Stimulated activated effector memory CD8-positive, alpha-beta T cell treated with anti-CD3 and anti-CD28 coated beads, Interleukin-12 subunit alpha, Interleukin-12 subunit beta, amount 100 ng/mL, for 72 hours (primary cell): ENCODE measurements around the gene FAF1.

Experiments
- ATAC-seq: fragments of 150-1000 bp; cut with Tn5 transposase; 2 replicates; pipeline ENCODE4 v1.10.0; 2021
- DNase-seq, 2 donors: peaks; one replicate each; pipeline ENCODE4 v3.0.0; 2021 to 2022; ENCODE audit warnings: low spot score in 2 of 2
- H3K27ac Mint-ChIP-seq: one replicate; pipeline ENCODE4 v1.8.0; 2022; ENCODE audit warnings: mild to moderate bottlenecking, mixed read lengths
- H3K36me3 Mint-ChIP-seq: one replicate; pipeline ENCODE4 v1.8.0; 2022; ENCODE audit warnings: mild to moderate bottlenecking, mixed read lengths
- H3K4me1 Mint-ChIP-seq: one replicate; pipeline ENCODE4 v1.8.0; 2022; ENCODE audit warnings: mixed read lengths
- H3K4me3 Mint-ChIP-seq: one replicate; pipeline ENCODE4 v1.8.0; 2022; ENCODE audit warnings: mild to moderate bottlenecking, mixed read lengths
- H3K9me3 Mint-ChIP-seq: one replicate; pipeline ENCODE4 v1.8.0; 2022; ENCODE audit warnings: mixed read lengths

FAF1 gene

DNA sequence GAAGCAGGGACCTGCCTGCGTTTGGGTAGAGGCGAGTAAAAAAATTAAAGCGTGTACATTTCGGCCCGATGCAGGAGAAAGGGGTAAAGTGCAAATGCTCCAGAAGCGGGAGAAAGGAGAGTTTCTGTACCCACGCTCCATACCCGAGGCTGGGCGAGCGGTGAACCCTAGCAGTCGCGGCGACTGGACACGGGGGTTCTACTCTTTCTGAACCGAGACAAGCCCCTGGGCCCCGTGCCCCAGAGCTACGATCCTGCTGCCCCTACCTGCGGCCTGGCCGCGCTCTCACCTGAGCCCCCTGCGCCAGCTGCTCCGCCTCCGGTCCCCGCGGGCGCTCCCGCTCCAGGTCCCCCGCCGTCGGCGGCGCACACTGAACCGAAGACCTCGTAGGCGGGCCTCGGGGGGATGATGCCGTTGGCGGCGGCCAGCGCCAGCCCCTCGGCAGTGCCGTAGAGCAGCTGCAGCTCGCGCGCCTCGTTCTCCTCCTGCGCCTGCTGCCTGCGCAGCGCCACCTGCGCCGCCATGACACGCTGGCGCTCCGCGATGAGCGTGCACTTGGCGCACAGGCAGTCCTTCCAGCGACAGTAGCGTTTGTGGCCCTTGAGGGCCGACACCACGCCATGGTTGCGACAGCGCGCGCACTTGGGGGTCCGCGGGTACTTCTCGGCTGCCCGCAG, 539.2 kb downstream of the FAF1 start:
- Mint-ChIP-seq H3K4me3 (peak overlapping the region; percentile 40), H3K4me1 (peaks cover 71% of the 10 kb centered on the region), H3K9me3 (no peaks in the 10 kb centered on the region), H3K36me3 (peaks cover 28% of the 10 kb centered on the region), H3K27ac (no peak overlapping the region)
- DNase-seq (peak in 1 of 2 donors; percentile 56), ATAC-seq (peak; percentile 6)

DNA sequence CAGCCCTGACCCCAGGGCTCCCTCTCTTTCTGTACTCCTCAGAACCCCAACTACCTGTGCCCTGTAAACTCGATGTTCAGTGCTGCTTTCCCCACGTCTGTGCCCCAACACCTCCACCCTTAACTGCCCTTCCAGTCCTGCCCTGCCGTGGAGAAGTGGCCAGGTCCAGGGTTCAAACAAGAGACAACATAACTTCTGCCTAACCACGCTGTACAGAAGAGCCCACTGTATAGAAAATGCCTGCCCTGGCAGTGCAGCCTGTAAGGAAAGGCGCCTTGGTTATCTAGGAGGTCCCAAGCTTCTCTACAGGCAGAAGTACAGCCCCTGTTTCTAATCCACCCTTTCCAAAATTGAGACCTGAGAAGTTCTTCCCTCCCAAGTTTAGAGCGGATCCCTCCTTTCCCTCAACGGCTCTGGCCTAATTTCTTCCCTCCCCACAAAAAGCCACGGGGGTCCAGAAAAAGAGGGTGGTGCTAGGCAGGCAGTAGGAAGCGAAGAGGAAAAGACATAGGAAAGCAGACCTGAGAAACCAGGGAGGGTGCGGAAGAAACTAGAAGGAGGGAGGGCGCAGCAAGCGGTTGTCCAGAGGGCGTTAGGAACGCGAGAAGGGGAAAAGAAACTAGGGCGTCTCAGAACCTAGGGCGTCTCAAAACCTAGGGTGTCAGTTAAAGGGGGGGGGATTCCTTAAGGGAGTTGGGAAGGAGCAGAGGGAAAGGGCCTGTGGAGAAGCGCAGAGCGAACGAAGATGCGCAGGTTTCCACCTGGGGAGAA, 540.0 kb downstream of the FAF1 start:
- Mint-ChIP-seq H3K4me1 (peaks cover 71% of the 10 kb centered on the region), H3K4me3 (peak overlapping the region; percentile 40), H3K9me3 (no peaks in the 10 kb centered on the region), H3K36me3 (peaks cover 28% of the 10 kb centered on the region), H3K27ac (no peak overlapping the region)
- DNase-seq (peak in 1 of 2 donors; percentile 50), ATAC-seq (no peak)

DNA sequence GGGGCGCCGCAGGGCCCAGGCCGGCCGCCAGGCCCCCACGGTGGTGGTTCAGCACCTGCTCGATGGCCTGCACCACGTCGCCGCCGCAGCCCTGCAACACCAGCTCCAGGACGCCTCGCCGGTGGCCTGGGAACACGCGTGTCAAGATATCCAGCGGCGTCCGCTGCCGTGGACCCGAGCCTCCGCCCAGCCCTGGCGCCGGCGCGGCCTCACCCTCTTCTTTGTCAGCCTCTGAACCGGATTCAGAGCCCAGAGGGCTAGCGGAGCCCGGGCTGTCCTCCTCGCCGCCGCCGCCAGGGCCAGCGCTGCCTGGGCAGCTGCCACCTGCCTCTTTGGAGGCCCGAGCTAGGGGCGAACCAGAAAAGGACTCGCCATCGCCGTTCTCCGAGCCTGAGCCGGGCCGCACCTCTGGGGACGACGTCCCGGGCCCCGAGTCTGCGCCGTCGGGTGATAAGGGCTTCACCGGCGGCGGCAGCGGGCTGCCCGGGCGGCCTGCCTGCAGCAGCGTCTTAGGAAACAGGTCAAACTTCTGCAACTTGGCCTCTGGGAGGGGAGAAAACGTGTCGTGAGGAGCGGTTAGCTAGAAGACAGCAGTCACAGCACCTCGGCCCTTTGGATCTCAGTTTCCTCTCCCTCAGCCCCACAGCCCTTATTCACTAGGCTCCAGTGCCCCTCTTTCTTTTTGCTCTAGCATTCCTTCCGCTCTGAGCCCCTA, 540.7 kb downstream of the FAF1 start:
- no peak overlapping the region for H3K27ac Mint-ChIP-seq
- peaks cover 26% of the 10 kb centered on the region for H3K36me3 Mint-ChIP-seq
- peak overlapping the region; percentile 40 for H3K4me3 Mint-ChIP-seq
- H3K4me1 Mint-ChIP-seq = peaks cover 64% of the 10 kb centered on the region
- no peaks in the 10 kb centered on the region for H3K9me3 Mint-ChIP-seq
- ATAC-seq (no peak), DNase-seq (peak in 1 of 2 donors; percentile 53)

DNA sequence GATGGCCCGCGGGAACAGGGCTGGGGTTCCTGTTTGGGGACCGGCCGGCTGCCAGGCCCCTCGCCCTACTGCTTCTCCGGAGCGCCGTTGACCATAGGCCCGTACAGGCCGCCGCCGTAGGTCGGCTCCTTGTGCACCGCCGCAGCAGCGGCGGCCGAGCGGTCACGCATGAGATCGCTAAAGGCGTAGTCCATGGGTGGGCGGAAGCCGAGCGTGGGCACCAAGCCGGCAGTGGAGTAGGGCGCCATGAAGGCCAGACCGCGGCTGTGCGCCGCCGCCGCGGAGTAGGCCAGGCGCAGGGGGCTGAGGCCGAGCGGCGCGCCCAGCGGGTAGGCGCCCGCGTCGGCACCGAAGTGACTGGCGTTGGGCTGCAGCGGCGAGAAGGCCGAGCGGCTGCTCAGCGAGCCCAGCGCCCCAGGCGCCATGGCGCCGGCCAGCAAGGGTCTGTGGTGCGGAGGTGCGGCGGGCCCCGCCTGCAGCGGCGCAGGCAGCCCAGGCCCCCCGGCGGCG, 541.4 kb downstream of the FAF1 start:
- Mint-ChIP-seq H3K4me3 (peak overlapping the region; percentile 26), H3K27ac (no peak overlapping the region), H3K4me1 (peaks cover 57% of the 10 kb centered on the region), H3K36me3 (peaks cover 19% of the 10 kb centered on the region), H3K9me3 (no peaks in the 10 kb centered on the region)
- ATAC-seq (peak; percentile 17), DNase-seq (peak in 1 of 2 donors; percentile 49)

DNA sequence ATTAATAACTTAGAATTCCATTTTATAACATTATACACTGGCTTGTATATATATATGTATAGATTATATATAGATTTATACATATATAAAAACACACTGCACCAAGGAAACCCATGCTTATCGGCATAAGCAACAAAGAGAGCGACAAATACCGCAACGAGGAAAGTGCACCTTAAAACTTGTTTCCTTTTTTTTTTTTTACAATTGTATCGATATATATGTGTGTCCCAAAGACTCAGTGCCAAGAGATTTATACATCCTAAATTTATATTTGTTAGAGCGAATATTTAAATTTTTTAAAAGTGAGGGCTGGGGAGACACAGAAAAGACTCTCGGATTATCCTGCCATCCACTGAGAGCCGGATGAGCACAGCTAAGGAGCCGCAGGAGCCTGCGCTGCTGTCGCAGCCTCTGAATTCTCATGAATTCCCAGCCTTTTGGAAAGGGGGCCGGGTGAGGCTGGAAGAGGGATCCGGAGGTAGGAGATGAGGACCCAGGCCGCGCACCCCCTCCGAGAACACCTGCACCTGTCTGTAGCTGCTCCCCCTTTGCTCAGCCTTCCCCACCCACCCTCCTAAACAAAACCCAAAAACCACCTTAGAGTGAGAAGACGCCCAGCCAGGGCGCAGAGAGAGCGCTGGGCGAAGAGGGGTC, 542.0 kb downstream of the FAF1 start:
- H3K4me1 Mint-ChIP-seq = peaks cover 51% of the 10 kb centered on the region
- DNase-seq = no peak
- ATAC-seq = no peak
- no peaks in the 10 kb centered on the region for H3K9me3 Mint-ChIP-seq
- peak overlapping the region; percentile 26 for H3K4me3 Mint-ChIP-seq
- H3K27ac Mint-ChIP-seq = no peak overlapping the region
- peaks cover 15% of the 10 kb centered on the region for H3K36me3 Mint-ChIP-seq

DNA sequence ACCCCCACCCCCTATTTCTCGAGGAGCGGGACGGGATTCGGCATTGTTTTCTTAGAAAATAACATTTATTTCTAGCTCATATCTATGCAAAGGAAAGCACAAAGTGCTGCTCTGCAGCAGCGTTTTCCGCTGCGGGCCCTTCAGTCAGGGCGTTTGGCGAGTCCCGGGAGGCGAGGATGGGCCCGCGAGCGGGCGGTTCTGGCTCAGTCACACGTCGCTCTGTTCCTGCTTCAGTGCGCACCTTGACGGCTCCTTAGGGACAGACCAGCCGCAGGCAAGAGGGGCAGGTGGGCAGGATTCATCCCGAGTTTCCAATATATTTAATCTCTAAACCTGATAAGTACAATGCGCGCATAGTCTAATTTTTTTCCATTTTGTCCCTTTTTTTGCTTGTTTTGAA, 542.6 kb downstream of the FAF1 start:
- no peak overlapping the region for H3K4me3 Mint-ChIP-seq
- H3K36me3 Mint-ChIP-seq = peaks cover 15% of the 10 kb centered on the region
- H3K4me1 Mint-ChIP-seq = peaks cover 46% of the 10 kb centered on the region
- ATAC-seq (no peak), DNase-seq (no peak)
- H3K9me3 Mint-ChIP-seq = no peaks in the 10 kb centered on the region
- no peak overlapping the region for H3K27ac Mint-ChIP-seq

DNA sequence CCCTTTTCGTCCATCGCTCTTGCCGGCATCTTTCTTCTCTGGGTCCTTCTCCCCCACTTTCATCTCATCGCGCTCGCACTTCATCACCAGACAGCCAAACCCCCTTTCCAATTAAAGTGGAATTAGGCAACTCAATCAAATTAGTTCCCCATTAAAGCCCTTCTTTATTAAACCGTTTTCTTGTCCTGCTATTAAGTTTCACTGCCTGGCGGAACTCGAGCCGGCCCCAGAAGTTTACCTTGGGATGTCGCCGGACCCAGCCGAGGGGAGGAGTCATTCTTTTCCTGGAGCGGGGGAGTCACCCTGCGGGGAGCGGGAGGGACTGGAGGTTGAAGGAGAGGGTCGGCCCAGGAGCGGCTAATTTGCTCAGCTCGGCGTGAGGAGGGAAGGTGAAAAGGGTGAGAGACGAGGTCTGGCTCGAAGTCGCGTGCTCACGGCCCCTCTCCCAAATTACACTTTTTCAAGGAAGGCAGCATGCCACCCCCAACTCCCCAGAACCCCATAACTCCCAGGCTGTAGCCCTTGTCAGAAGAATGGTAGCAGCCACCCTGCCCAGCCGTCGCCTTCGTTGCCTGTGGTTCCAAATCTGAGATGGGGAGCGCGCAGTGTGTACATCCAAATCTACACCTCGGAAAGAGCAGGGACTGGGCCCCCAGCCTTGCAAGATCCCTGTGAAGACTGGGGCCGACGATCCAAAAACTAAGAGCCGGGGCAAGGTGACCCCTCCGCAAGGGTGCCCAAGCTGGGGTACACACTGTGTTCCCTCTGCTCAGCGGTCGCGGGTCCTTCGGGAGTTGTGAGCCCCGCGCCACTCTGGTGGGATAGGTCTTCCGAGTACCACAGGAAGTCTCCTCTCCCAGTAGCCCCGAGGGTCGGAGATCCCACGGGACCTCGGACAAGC, 543.3 kb downstream of the FAF1 start:
- Mint-ChIP-seq H3K4me3 (peak overlapping the region; percentile 7), H3K36me3 (peaks cover 15% of the 10 kb centered on the region), H3K4me1 (peaks cover 39% of the 10 kb centered on the region)

DNA sequence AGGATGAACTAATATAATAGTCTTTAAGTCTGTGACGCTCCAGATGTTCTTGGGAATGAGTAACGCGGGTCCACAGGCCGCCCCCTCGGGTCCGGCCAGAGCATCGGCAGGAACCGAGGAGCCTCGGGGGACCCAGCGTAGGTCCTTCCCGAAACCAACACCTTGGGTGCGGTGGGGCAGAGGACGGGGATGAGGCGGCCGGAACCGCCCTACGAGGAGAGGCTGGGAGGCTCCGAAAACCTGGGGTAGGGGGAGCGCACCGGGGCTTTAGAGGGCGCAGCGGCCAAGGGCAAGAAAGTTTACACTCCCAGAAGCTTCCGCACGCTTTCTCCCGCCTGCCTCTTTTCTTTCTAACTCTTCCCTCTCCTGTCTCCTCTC, 543.9 kb downstream of the FAF1 start:
- DNase-seq = no peak
- peak overlapping the region; percentile 7 for H3K4me3 Mint-ChIP-seq
- peaks cover 34% of the 10 kb centered on the region for H3K4me1 Mint-ChIP-seq
- peaks cover 15% of the 10 kb centered on the region for H3K36me3 Mint-ChIP-seq
- ATAC-seq = no peak
- H3K9me3 Mint-ChIP-seq = no peaks in the 10 kb centered on the region
- no peak overlapping the region for H3K27ac Mint-ChIP-seq

More for the DNA sequence above, 543.3 kb downstream of the FAF1 start:
- no peak overlapping the region for H3K27ac Mint-ChIP-seq
- no peaks in the 10 kb centered on the region for H3K9me3 Mint-ChIP-seq
- ATAC-seq (no peak), DNase-seq (no peak)

DNA sequence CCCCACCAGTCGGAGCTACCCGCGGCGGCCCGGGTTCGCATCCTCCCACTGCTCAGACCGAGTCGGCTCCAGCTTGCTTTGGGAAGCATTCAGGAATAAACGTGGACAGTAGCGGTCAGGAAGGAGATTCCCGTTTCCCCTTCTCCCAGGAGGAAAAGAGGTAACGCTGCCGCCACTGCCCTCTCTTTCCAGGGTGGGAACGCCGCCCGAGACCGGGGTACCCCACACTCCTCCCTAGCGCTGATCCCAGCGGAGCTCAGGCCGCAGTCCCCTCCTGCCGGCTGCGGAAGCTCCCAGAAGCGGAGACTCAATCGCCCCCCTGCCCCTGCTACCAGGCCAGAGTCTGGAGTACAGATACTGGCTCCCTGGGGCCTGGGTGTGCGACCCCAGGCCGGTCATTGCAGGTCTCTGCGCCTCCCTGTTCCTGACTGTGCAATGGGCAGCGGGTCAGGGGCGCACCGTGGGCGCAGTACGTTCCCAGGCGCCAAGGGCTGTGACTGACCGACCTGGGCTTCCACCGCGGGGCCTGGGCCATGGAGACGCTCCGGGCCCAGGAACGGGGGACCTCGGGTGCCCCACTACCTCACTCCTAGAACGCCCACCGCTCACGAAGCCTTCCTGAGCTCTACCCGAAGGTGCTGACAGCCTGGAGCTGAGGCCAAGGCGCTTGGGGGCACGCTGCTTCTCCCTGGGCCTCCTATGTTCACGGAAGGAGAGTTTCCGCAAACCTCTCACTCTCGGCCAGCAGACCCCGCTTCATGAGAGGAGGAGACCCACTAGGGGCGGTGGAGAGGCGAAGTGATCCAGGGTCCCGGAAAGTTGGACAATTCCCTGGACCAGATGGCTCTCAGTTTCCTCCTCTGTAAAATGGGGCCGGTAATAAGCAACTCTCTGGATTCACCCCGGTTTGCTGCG, 544.6 kb downstream of the FAF1 start:
- H3K4me3 Mint-ChIP-seq = no peak overlapping the region
- no peak overlapping the region for H3K27ac Mint-ChIP-seq
- ATAC-seq = no peak
- DNase-seq = no peak
- no peaks in the 10 kb centered on the region for H3K9me3 Mint-ChIP-seq
- H3K36me3 Mint-ChIP-seq = peaks cover 15% of the 10 kb centered on the region
- H3K4me1 Mint-ChIP-seq = peaks cover 32% of the 10 kb centered on the region

DNA sequence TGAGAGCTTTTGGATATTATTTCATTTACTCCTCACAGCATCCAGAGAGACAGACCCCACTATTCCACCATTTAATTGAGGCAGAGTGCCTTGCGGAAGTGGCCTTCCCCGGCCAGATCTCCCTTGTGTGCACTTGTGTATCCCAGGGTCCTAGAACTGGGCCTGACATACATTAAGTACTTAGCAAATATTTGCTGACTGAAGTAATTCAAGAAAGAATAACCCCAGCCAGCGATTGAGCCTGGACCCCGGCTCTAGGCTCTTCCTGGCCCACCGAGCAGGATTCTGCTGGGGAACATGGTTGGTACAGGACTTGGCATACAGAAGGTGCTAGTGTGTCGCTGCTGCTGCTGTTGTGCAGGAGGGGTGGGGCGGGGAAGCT, 545.2 kb downstream of the FAF1 start:
- no peak overlapping the region for H3K27ac Mint-ChIP-seq

DNA sequence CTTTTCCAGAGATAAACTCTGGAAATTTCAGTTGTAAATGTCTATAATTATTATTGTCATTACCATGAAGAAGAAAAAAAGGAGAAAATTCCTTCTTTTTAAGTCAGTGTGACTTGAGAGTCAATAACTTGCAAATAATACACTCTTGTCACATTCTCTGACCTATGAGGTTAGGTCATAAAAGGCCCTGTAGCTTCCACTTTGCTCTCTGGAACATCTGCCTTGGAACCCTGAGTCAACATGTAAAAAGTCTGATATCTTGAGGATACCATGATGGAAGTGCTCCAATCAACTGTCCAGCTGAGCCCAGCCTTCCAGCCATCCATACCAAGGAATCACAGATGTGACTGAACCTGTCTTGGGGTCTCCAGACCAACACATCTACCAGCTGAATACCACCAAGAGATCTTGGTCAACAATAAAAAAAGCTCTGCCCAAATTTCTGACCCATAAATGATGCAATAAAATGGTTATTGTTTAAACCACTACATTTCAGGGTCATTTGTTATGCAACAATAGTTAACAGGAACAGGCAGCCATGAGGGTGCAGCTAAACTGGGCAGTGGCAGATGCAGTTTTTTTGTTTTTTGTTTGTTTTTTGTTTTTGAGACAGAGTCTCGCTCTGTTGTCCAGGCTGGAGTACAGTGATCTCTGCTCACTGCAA, 547.1 kb downstream of the FAF1 start:
- Mint-ChIP-seq H3K4me1 (peaks cover 21% of the 10 kb centered on the region), H3K27ac (no peak overlapping the region), H3K9me3 (no peaks in the 10 kb centered on the region), H3K36me3 (peaks cover 6% of the 10 kb centered on the region), H3K4me3 (no peak overlapping the region)
- ATAC-seq = no peak
- no peak for DNase-seq

More for the DNA sequence above, 545.2 kb downstream of the FAF1 start:
- H3K36me3 Mint-ChIP-seq = peaks cover 11% of the 10 kb centered on the region
- H3K4me3 Mint-ChIP-seq = no peak overlapping the region
- no peak for DNase-seq
- H3K9me3 Mint-ChIP-seq = no peaks in the 10 kb centered on the region
- peaks cover 25% of the 10 kb centered on the region for H3K4me1 Mint-ChIP-seq
- no peak for ATAC-seq

DNA sequence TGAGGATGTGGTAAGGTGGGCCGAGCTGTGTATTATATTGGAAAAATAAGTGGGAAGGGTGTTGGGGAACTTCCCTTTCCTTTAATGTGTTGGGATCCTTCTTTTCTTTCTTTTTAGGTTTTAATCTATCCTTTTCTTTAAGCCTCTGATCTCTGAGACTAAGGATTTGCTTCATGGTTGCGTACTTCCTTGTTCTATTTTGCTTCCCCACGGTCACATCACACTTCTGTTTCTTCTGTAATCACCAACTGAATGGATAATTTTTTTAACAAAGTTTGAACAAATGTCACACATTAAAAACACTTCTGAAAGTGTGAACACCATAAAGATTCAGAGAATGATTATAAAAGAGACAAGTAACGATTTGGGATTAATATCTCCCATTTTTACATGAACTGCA, 554.3 kb downstream of the FAF1 start:
- Mint-ChIP-seq H3K36me3 (no peaks in the 10 kb centered on the region), H3K9me3 (no peaks in the 10 kb centered on the region), H3K27ac (no peak overlapping the region), H3K4me1 (no peaks in the 10 kb centered on the region), H3K4me3 (no peak overlapping the region)
- DNase-seq (no peak), ATAC-seq (no peak)

DNA sequence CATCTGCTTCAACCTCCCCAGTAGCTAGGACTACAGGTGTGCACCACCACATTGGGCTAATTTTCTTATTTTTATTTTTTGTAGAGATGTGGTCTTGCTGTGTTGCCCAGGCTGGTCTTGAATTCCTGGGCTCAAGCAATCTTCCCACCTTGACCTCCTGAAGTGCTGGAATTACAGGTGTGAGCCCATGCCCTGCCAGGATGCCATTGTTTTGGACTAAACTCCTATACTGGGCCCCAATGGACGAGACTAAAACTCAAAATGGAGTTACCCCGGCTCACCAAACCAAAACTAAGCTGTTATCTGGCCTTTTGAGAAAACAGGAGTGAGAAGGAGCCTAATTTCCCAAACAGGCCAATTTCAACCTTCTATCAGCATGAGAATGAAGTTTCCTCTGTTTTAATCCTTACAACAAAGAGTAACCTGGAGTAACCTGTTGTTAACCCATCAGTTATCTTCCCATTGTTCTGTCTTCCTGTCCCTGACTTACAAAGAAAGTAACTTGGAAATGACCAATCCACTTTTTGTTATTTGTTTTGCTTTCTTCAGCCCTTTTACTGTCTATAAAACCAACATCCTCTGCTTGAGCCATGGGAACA, 566.4 kb downstream of the FAF1 start:
- ATAC-seq (no peak), DNase-seq (no peak)
- Mint-ChIP-seq H3K4me1 (no peaks in the 10 kb centered on the region), H3K36me3 (no peaks in the 10 kb centered on the region), H3K9me3 (no peaks in the 10 kb centered on the region), H3K27ac (no peak overlapping the region), H3K4me3 (no peak overlapping the region)
